Adrenal gland (tissue), 12 donors: ENCODE data around the gene GOLT1A. TPM values are rescaled to one million over a fixed set of nuclear protein-coding genes. Genes with fewer than 3 reads are reported as not detected.

ENCODE experiments used
- DNase-seq, 7 donors: peaks; one replicate each; pipeline ENCODE4 v3.0.0-alpha.2; 2019 to 2020
- H3K27ac ChIP-seq, 5 donors: fragments of 200-600 bp; sonication (generic) in 4 of 5; 1 replicate in 3 of 5; 2 replicates in 2 of 5; pipeline versions ENCODE4 v1.5.1 to v1.8.0; 2016 to 2020; ENCODE audit warnings: mild to moderate bottlenecking in 1 of 5
- H3K27me3 ChIP-seq: fragments of 200-600 bp; 2 replicates; pipeline ENCODE4 v1.8.0; 2021
- H3K36me3 ChIP-seq, 2 donors: fragments of 200-600 bp; replicated peaks in 1 of 2; 1 replicate in 1 of 2; 2 replicates in 1 of 2; pipeline versions ENCODE4 v1.5.1 to v1.8.0; 2018 to 2022
- H3K4me1 ChIP-seq, 2 donors: fragments of 200-600 bp; replicated peaks in 1 of 2; 1 replicate in 1 of 2; 2 replicates in 1 of 2; pipeline versions ENCODE4 v1.5.1 to v1.8.0; 2018 to 2021
- H3K4me3 ChIP-seq, 4 donors: fragments of 200-600 bp; sonication (generic) in 3 of 4; one replicate each; pipeline ENCODE4 v1.5.1; 2016 to 2018
- H3K9me3 ChIP-seq, 3 donors: fragments of 200-600 bp; sonication (generic) in 1 of 3; replicated peaks in 1 of 3; 1 replicate in 2 of 3; 2 replicates in 1 of 3; pipeline versions ENCODE4 v1.5.1 to v1.8.0; 2016 to 2021
- CTCF ChIP-seq, 6 experiments: fragments of 450-650 bp in 4 of 6; fragments of 200-600 bp in 2 of 6; sonication (generic) in 1 of 6; IDR thresholded peaks; 1 replicate in 5 of 6; 2 replicates in 1 of 6; pipeline versions ENCODE4 v1.5.1 to v1.8.0; 2016 to 2021; ENCODE audit warnings: antibody characterized with exemption in 6 of 6, mild to moderate bottlenecking in 2 of 6, moderate library complexity in 1 of 6
- POLR2A ChIP-seq, 2 donors: fragments of 450-650 bp; IDR thresholded peaks; one replicate each; pipeline ENCODE4 v1.6.1; 2017; ENCODE audit warnings: antibody characterized with exemption in 2 of 2, mild to moderate bottlenecking in 2 of 2, moderate library complexity in 1 of 2
- WGBS, 4 donors: extraction: QIAGEN DNeasy Blood & Tissue Kit in 2 of 4; methylation state at CpG; one replicate each; pipeline versions ENCODE4 v1.1.5 to v1.1.7; 2013 to 2017; 5-methylcytosine and 5-hydroxymethylcytosine counted together
- intact Hi-C, 2 donors: fragments of 100-400 bp; cut with DNase I; formaldehyde crosslinking; loops; one replicate each; pipeline versions ENCODE4 v1.14.1 to v1.15.0; 2022 to 2023
- polyA plus RNA-seq, 3 donors: library from polyadenylated mRNA; stranded (reverse); fragments of 200-250 nt in 2 of 3; fragments of 350-450 nt in 1 of 3; fragmentation: Illumina TruSeq in 1 of 3; extraction: RNeasy Lipid Tissue Mini Kit (QIAGEN cat#74804) in 1 of 3; gene quantifications; one replicate each; pipeline ENCODE4 v1.2.3, GENCODE V29; 2013 to 2014
- total RNA-seq, 9 donors: library from RNA; depleted of rRNA in 4 of 9; stranded (reverse); fragments of >200 nt in 4 of 9; fragments of 120-200 nt in 1 of 9; fragmentation: NEBNext Ultra II Directional in 1 of 9; extraction: Animal tissue kit (Norgen Biotek cat#: 25700) in 1 of 9; gene quantifications; one replicate each; pipeline versions ENCODE4 v1.1.0 to v1.2.4, GENCODE V29; 2013 to 2023
- donor health status: healthy with polysubstance abuse.
- donor health status: Bipolar disorder and iron deficiency.
- donor health status: DM: yes; HTN: yes; CAD: no.
- donor health status: DM: no; HTN: no; CAD: no.
- donor health status: DM: no; HTN: no; CAD: no.
- donor health status: DM: yes; HTN: yes; CAD: no.

GOLT1A gene
- total and polyA plus RNA-seq, 12 donors, result 0.17 to 0.32 (median 0.31) TPM; not detected in 9

- H3K27ac ChIP-seq, result no peak overlapping the region
- no peaks in the 10 kb centered on the region for H3K9me3 ChIP-seq
- WGBS, 4 donors, result 50 to 63% (median 60%) methylated on average over 14 of the region's 14 CpGs
- intact Hi-C loops, result loop anchor here (5.0 kb wide), 2 partner anchors 40 to 200 kb away; no protein-coding TSS in a partner anchor
- H3K36me3 ChIP-seq, result no peaks in the 10 kb centered on the region
- no peaks in the 10 kb centered on the region for H3K4me1 ChIP-seq
- no peak for DNase-seq
- TF ChIP-seq CTCF (IDR thresholded peaks at IDR 0.05) (no peak), POLR2A (IDR thresholded peaks at IDR 0.05) (no peak)
- H3K4me3 ChIP-seq, result no peak overlapping the region
- H3K27me3 ChIP-seq, result no peaks in the 10 kb centered on the region
Observed at GRCh38 chr1:204161609-204162493, 51.9 kb downstream of the GOLT1A start.

- DNase-seq, result no peak
- 52 to 70% (median 65%) methylated on average over 6 of the region's 6 CpGs for WGBS, 4 donors
- no peak overlapping the region for H3K27ac ChIP-seq
- intact Hi-C loops, result loop anchor here in 1 of 2 donors (5.0 kb wide), 1 partner anchor 44 kb away; no protein-coding TSS in a partner anchor
- H3K36me3 ChIP-seq, result no peaks in the 10 kb centered on the region
- no peaks in the 10 kb centered on the region for H3K27me3 ChIP-seq
- no peak for TF ChIP-seq POLR2A (IDR thresholded peaks at IDR 0.05)
- no peak for TF ChIP-seq CTCF (IDR thresholded peaks at IDR 0.05)
- no peaks in the 10 kb centered on the region for H3K4me1 ChIP-seq
- H3K9me3 ChIP-seq, result no peaks in the 10 kb centered on the region
- no peak overlapping the region for H3K4me3 ChIP-seq
Observed at GRCh38 chr1:204157962-204158361, 55.8 kb downstream of the GOLT1A start.

- Histone ChIP-seq H3K36me3 (no peaks in the 10 kb centered on the region), H3K27ac (no peak overlapping the region), H3K4me1 (peaks cover 3 to 12% of the 10 kb centered on the region in 2 donors), H3K27me3 (no peaks in the 10 kb centered on the region), H3K4me3 (no peak overlapping the region), H3K9me3 (no peaks in the 10 kb centered on the region)
- TF ChIP-seq CTCF (IDR thresholded peaks at IDR 0.05) (no peak), POLR2A (IDR thresholded peaks at IDR 0.05) (no peak)
- WGBS, 4 donors, result 82 to 87% (median 86%) methylated on average over 8 to 10 of the region's 10 CpGs
- no peak for DNase-seq
- intact Hi-C loops, result loop anchor here in 1 of 2 donors (5.0 kb wide), 1 partner anchor 46 kb away; no protein-coding TSS in a partner anchor
Observed at GRCh38 chr1:204155881-204156280, 57.9 kb downstream of the GOLT1A start.

- no peak for DNase-seq
- no peak for TF ChIP-seq CTCF (IDR thresholded peaks at IDR 0.05)
- TF ChIP-seq POLR2A (IDR thresholded peaks at IDR 0.05), result no peak
- intact Hi-C loops, result loop anchor here in 1 of 2 donors (5.0 kb wide), 1 partner anchor 48 kb away; no protein-coding TSS in a partner anchor
- Histone ChIP-seq H3K36me3 (no peaks in the 10 kb centered on the region), H3K4me3 (no peak overlapping the region), H3K27me3 (no peaks in the 10 kb centered on the region), H3K9me3 (no peaks in the 10 kb centered on the region), H3K4me1 (peaks cover 3 to 12% of the 10 kb centered on the region in 2 donors), H3K27ac (no peak overlapping the region)
- WGBS, 4 donors, result 86 to 96% (median 90%) methylated on average over 12 to 15 of the region's 15 CpGs
Observed at GRCh38 chr1:204154568-204155255, 59.1 kb downstream of the GOLT1A start.
